Spinal cord (tissue), 10 donors: ENCODE results near the gene NEURL1B. TPM values are rescaled to one million over a fixed set of nuclear protein-coding genes. Genes with fewer than 3 reads are reported as not detected.

ENCODE experiments used
- DNase-seq, 6 donors: peaks; one replicate each; pipeline versions ENCODE4 v3.0.0 to v3.0.0-alpha.2; 2013 to 2015; ENCODE audit warnings: low spot score in 6 of 6, low read depth in 4 of 6
- H3K27ac ChIP-seq: one replicate; pipeline ENCODE4 v1.5.1; 2013; ENCODE audit warnings: low read depth, low read length, control low read depth
- H3K27me3 ChIP-seq: one replicate; pipeline ENCODE4 v1.6.1; 2013; ENCODE audit warnings: low read length; ENCODE audit not compliant: control insufficient read depth, insufficient read depth
- H3K36me3 ChIP-seq: one replicate; pipeline ENCODE4 v1.6.1; 2013; ENCODE audit warnings: low read length; ENCODE audit not compliant: control insufficient read depth, insufficient read depth
- H3K4me1 ChIP-seq: one replicate; pipeline ENCODE4 v1.6.1; 2013; ENCODE audit warnings: low read length; ENCODE audit not compliant: control insufficient read depth, insufficient read depth
- H3K4me3 ChIP-seq: one replicate; pipeline ENCODE4 v1.5.1; 2013; ENCODE audit warnings: low read depth, low read length, control low read depth
- H3K9me3 ChIP-seq: one replicate; pipeline ENCODE4 v1.6.1; 2013; ENCODE audit warnings: low read length; ENCODE audit not compliant: control insufficient read depth, insufficient read depth
- WGBS: methylation state at CpG from one replicate; pipeline ENCODE4 v1.1.5; 2013; ENCODE audit warnings: missing lambda C conversion rate; ENCODE audit not compliant: insufficient coverage; 5-methylcytosine and 5-hydroxymethylcytosine counted together
- polyA plus RNA-seq, 2 donors: library from polyadenylated mRNA; unstranded; fragments of 120-200 nt; gene quantifications; one replicate each; pipeline ENCODE4 v1.2.1, GENCODE V29; 2013; ENCODE audit not compliant: insufficient read length in 2 of 2
- total RNA-seq, 2 donors: library from RNA; depleted of rRNA in 1 of 2; stranded (reverse); fragments of 120-200 nt in 1 of 2; fragments of >200 nt in 1 of 2; gene quantifications; one replicate each; pipeline versions ENCODE4 v1.2.3 to v1.2.4, GENCODE V29; 2013 to 2014
- donor health status: healthy.

NEURL1B gene
- total and polyA plus RNA-seq, 4 donors = 8.5 to 17.4 (median 16.5) TPM

- H3K4me1 ChIP-seq = peaks cover 5% of the 10 kb centered on the region
- no peak for DNase-seq
- no peak overlapping the region for H3K4me3 ChIP-seq
- H3K36me3 ChIP-seq = peaks cover 34% of the 10 kb centered on the region
- H3K27me3 ChIP-seq = no peaks in the 10 kb centered on the region
- no peaks in the 10 kb centered on the region for H3K9me3 ChIP-seq
- no peak overlapping the region for H3K27ac ChIP-seq
- 96% methylated on average over 9 of the region's 10 CpGs for WGBS
Observed at GRCh38 chr5:172689801-172690200, 48.7 kb downstream of the NEURL1B start.

DNA sequence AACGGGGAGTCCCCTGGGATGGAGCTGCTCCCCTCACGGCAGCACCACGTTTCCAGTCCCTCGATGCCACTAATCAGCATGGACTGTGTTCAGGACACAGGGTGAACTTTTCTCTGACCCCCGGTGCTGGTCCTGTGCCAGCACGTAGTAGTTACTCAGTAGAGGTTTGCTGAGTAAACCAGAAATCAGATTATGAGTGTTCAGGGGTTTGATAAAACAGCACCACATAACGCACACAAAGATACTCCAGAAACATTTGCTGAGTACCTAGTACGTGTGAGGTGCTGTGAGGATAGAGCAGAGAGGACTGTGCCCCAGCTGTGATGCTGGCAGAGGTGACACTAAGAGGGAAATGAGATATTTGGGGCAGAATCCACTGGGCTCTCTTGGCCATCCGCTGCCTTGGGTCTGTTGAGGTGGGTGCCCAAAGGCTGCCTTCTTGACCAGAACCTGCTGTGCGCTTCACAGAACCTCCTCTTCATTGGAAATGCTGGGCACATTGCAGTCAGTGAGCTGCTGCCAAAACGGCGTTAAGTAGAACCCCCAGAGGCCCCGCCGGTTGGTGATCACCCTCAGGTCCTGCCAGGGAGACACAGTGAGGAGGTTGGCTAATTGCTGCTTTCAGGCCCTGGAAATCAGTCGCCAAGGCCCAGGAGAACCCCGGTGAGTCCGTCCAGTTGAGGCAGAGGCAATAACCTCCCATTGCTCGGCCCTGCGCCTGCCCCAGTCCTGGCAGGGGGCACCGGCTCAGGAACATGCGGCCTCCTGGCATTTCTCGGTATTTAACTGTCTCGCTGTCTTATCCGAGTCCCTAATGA is 49.4 kb downstream of the NEURL1B start:
- no peak for DNase-seq
- Histone ChIP-seq H3K36me3 (peaks cover 34% of the 10 kb centered on the region), H3K9me3 (no peaks in the 10 kb centered on the region), H3K27ac (no peak overlapping the region), H3K4me1 (peaks cover 5% of the 10 kb centered on the region), H3K27me3 (no peaks in the 10 kb centered on the region), H3K4me3 (no peak overlapping the region)
- 58% methylated on average over 21 of the region's 24 CpGs for WGBS

- 86% methylated on average over 7 of the region's 7 CpGs for WGBS
- Histone ChIP-seq H3K4me1 (peaks cover 14% of the 10 kb centered on the region), H3K4me3 (no peak overlapping the region), H3K27me3 (no peaks in the 10 kb centered on the region), H3K27ac (no peak overlapping the region), H3K36me3 (peaks cover 30% of the 10 kb centered on the region), H3K9me3 (no peaks in the 10 kb centered on the region)
- no peak for DNase-seq
Observed at GRCh38 chr5:172691886-172692285, 50.8 kb downstream of the NEURL1B start.

DNA sequence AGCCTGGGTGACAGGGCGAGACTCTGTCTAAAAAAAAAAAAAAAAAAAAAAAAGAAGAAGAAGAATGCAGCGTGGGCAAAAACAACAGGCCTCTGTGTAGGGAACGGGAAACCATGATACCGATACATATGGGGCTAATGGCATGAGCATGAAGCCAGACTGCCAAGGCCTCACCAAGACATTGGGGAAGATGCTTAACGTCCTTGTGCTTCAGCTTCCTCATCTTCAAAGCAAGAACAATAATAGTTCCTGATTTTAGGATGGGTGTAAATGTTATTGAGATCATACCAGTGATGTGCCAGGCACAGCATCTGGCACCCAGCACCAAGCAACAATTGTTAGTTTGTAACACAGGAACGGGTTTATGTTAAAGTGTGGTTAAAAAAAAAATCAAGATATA is 51.4 kb downstream of the NEURL1B start:
- Histone ChIP-seq H3K36me3 (peaks cover 27% of the 10 kb centered on the region), H3K27ac (no peak overlapping the region), H3K27me3 (no peaks in the 10 kb centered on the region), H3K9me3 (no peaks in the 10 kb centered on the region), H3K4me3 (no peak overlapping the region), H3K4me1 (peaks cover 20% of the 10 kb centered on the region)
- no peak for DNase-seq
- 90% methylated on average over 2 of the region's 6 CpGs for WGBS

GRCh38 chr5:172692981-172693380 is 51.9 kb downstream of the NEURL1B start:
- peaks cover 25% of the 10 kb centered on the region for H3K4me1 ChIP-seq
- H3K4me3 ChIP-seq = no peak overlapping the region
- H3K9me3 ChIP-seq = no peaks in the 10 kb centered on the region
- H3K27ac ChIP-seq = no peak overlapping the region
- H3K27me3 ChIP-seq = no peaks in the 10 kb centered on the region
- H3K36me3 ChIP-seq = peaks cover 22% of the 10 kb centered on the region
- 81% methylated on average over 2 of the region's 2 CpGs for WGBS
- DNase-seq = no peak

- DNase-seq = no peak
- Histone ChIP-seq H3K36me3 (peaks cover 13% of the 10 kb centered on the region), H3K27me3 (no peaks in the 10 kb centered on the region), H3K4me3 (no peak overlapping the region), H3K4me1 (peaks cover 25% of the 10 kb centered on the region), H3K9me3 (no peaks in the 10 kb centered on the region), H3K27ac (no peak overlapping the region)
- WGBS = 89% methylated on average over 3 of the region's 4 CpGs
Observed at GRCh38 chr5:172694061-172694460, 53.0 kb downstream of the NEURL1B start.

GRCh38 chr5:172694541-172694940 is 53.5 kb downstream of the NEURL1B start:
- H3K9me3 ChIP-seq = no peaks in the 10 kb centered on the region
- no peak overlapping the region for H3K27ac ChIP-seq
- DNase-seq = no peak
- no peaks in the 10 kb centered on the region for H3K27me3 ChIP-seq
- H3K4me1 ChIP-seq = peaks cover 25% of the 10 kb centered on the region
- H3K4me3 ChIP-seq = no peak overlapping the region
- peaks cover 11% of the 10 kb centered on the region for H3K36me3 ChIP-seq
- WGBS = 76% methylated on average over 8 of the region's 8 CpGs

DNA sequence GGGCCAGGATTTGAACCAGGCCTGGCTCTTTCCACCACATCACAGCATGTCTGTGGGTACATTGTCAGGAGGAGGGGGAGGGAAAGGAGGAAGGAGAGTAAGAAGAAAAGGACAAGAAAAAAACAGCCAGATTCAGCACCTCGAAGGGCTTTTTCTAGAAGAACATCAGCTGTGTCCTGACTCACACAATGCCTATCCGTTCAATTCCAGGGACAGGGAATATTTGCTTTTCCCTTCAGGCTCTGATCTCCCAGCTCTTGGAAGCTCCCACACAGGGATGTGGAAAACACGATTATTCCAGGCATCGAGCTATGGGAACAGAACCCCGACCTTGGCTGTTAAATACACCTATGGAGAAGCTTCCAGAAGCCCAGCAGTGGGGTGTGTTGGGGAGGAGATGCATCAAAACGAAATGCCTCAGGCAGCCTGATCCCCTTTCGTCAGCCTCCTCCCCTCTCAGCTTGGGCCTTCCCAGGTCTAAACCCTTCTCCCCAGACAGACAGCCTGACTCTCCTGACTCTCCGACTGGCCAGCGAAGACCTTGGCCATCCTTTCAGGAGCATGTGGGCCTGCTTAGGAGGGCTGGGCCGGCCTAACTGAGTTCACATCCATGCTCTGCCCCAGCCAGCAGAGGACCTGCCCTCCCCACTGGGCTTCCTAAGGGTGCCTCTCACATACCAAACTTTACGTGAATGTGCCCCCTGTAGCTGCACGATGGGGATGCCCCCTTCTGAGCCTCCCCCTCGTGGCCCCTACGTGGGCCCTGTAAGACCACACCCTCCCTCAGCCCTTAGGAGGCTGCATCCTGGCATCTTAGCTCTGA is 54.4 kb downstream of the NEURL1B start:
- Histone ChIP-seq H3K9me3 (no peaks in the 10 kb centered on the region), H3K4me3 (no peak overlapping the region), H3K4me1 (peaks cover 29% of the 10 kb centered on the region), H3K27me3 (no peaks in the 10 kb centered on the region), H3K27ac (no peak overlapping the region), H3K36me3 (peaks cover 6% of the 10 kb centered on the region)
- WGBS = 73% methylated on average over 11 of the region's 14 CpGs
- DNase-seq = no peak

GRCh38 chr5:172696171-172696849 is 55.2 kb downstream of the NEURL1B start:
- peaks cover 6% of the 10 kb centered on the region for H3K36me3 ChIP-seq
- H3K9me3 ChIP-seq = no peaks in the 10 kb centered on the region
- peak overlapping the region; percentile 29 for H3K27ac ChIP-seq
- H3K4me1 ChIP-seq = peaks cover 28% of the 10 kb centered on the region
- peak in 1 of 6 donors; percentile 49 for DNase-seq
- no peak overlapping the region for H3K4me3 ChIP-seq
- WGBS = 80% methylated on average over 8 of the region's 20 CpGs
- H3K27me3 ChIP-seq = peaks cover 3% of the 10 kb centered on the region
